Right lobe of liver (tissue), 4 donors: Measurements from ENCODE around the gene HSPA1L.

Source experiments
- CTCF ChIP-seq, 4 donors: fragments of 200-600 bp in 3 of 4; fragments of 450-650 bp in 1 of 4; IDR thresholded peaks; one replicate each; pipeline versions ENCODE4 v1.5.1 to v1.8.0; 2016 to 2022; ENCODE audit warnings: antibody characterized with exemption in 4 of 4, mild to moderate bottlenecking in 2 of 4
- POLR2A ChIP-seq: fragments of 450-650 bp; IDR thresholded peaks from one replicate; pipeline ENCODE4 v1.6.1; 2017; ENCODE audit warnings: antibody characterized with exemption, mild to moderate bottlenecking
- donor health status: DM: no; HTN: no; CAD: no.
- donor health status: DM: no; HTN: no; CAD: no.
- donor health status: DM: no; HTN: yes; CAD: no.

GRCh38 chr6:31760790-31761189, 54.3 kb downstream of the HSPA1L start:
- no peak for TF ChIP-seq CTCF (IDR thresholded peaks at IDR 0.05)
- TF ChIP-seq POLR2A, result no peak
